Cardiac fibroblast (primary cell): Measurements from ENCODE around the gene ITFG2.
"Not testable (repeated sequence)": the region's sequence is repeated elsewhere in the genome, so short reads cannot be mapped to it uniquely, and the experiment has no call there.

Source experiments
- DNase-seq, 2 donors: peaks; one replicate each; pipeline versions ENCODE4 v3.0.0 to v3.0.0-alpha.2; 2010; ENCODE audit warnings: low read depth in 2 of 2
- H3K4me3 ChIP-seq, 2 donors: replicated peaks in 1 of 2; 1 replicate in 1 of 2; 2 replicates in 1 of 2; pipeline ENCODE4 v1.5.1; 2011; ENCODE audit warnings: low read depth in 2 of 2, low read length in 2 of 2, mild to moderate bottlenecking in 2 of 2, moderate library complexity in 1 of 2
- TF ChIP-seq, protein P1 (sequence below): IDR thresholded peaks from one replicate; pipeline ENCODE4 v1.5.1; 2011; ENCODE audit warnings: low read depth, mild to moderate bottlenecking, low read length, inconsistent platforms

ITFG2 gene

DNA sequence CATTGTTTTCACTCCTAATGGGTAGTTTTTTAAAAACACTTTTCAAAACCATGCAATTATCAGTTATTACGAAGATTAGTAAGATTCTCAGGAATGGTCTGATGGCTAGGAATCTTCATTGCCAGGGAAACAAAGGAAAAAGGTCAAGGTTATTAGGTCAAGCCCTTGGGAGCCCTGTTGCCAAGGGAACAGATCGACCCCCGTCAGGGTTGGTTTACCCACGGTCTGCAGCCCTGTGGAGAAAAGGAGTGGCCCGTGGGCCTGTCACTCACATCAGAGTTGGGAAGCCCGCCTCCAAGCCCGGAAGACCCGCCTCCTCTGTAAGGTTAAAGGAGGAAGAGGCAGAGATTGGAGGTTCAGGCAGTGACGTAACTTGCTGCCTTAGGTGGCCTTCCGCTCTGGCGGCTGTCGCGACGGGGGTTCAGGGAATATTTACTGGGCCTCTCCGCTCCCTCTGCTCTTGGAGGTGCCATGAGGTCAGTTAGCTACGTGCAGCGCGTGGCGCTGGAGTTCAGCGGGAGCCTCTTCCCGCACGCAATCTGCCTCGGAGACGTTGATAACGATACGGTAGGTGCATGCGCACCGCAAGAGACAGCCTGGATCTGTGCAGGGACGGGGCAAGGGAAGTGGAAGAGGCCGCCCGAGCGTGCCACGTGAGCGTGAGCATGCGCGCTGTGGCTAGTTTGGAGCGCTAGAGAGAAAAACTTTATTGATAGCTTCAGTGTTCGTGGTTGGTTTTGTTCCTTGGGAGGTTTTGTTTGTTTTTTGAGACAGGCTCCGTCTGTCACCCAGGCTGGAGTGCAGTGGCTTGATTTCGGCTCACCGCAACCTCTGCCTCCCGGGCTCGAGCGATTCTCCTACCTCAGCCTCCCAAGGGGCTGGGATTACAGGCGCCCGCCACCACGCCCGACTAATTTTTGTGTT lies at the start of gene ITFG2:
Gene ITFG2, plus strand, starts transcription at position 379 of the 924 bp plus-strand sequence. Its CDS starts 93 bp downstream, at position 472.
- peak within 1 kb of the TSS; percentile 78 to 91 for H3K4me3 ChIP-seq
- TF ChIP-seq, protein P1, sequence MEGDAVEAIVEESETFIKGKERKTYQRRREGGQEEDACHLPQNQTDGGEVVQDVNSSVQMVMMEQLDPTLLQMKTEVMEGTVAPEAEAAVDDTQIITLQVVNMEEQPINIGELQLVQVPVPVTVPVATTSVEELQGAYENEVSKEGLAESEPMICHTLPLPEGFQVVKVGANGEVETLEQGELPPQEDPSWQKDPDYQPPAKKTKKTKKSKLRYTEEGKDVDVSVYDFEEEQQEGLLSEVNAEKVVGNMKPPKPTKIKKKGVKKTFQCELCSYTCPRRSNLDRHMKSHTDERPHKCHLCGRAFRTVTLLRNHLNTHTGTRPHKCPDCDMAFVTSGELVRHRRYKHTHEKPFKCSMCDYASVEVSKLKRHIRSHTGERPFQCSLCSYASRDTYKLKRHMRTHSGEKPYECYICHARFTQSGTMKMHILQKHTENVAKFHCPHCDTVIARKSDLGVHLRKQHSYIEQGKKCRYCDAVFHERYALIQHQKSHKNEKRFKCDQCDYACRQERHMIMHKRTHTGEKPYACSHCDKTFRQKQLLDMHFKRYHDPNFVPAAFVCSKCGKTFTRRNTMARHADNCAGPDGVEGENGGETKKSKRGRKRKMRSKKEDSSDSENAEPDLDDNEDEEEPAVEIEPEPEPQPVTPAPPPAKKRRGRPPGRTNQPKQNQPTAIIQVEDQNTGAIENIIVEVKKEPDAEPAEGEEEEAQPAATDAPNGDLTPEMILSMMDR: no peak
- DNase-seq: peak; percentile 98 to 99

DNA sequence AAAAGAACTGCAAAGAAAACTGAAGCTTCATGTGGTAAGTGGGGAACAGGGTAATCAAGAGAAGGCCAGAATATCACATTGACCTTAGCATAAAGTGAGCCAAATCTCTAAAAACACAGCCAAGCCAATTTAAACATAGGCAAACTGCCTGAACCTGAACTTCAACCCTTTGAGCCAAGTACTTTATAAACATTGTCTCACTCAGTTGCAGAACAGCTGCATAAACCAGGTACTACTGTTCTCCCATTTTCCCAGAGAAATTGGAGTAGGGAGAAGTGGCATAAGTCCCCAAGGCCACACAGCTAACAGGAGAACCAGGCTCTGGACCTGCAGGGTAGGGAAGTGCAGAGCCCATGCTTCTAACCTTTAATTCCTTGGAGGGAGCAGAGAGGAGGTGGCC lies 48.1 kb upstream of the ITFG2 start:
- no peak for DNase-seq
- H3K4me3 ChIP-seq: no peak overlapping the region
- TF ChIP-seq, protein P1: no peak

DNA sequence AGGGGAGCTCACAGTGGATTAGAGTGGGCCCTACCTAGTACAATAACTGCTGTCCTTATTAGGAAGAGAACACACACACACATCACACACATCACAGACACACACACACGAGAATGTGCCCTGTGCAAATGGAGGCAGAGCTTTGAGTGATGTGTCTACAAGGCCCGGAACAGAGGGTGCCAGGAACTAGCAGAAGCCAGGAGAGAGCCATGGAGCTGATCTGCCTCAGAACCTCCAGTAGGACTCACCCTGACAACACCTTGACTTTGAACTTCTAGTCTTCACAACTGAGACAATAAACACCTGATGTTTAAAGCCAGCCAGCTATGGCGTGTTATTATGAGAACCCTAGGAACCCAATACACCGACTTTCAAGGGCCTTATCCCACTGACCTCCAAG lies 47.4 kb upstream of the ITFG2 start:
- TF ChIP-seq, protein P1: no peak
- H3K4me3 ChIP-seq: no peak overlapping the region
- no peak for DNase-seq

DNA sequence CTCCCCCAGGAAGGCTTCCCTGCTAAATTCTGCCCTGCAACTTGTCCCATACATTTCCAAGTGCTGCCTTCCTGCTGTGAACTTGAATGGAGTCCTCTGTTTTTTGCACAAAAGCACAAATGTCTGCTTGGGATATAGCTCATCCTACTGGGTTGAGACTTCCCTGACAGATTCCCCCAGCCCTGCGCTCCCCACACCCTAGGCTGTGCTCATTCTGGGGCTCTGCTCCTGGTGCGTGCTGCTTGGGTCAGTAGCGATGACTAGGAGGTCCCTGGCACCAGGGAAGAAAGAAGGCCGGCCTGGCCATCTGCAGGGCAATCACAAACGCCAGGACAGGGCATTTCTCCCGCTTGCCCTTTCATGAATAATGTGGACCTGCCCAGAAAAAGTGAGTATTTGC lies 46.9 kb upstream of the ITFG2 start:
- H3K4me3 ChIP-seq: no peak overlapping the region
- TF ChIP-seq, protein P1: no peak
- DNase-seq: no peak

DNA sequence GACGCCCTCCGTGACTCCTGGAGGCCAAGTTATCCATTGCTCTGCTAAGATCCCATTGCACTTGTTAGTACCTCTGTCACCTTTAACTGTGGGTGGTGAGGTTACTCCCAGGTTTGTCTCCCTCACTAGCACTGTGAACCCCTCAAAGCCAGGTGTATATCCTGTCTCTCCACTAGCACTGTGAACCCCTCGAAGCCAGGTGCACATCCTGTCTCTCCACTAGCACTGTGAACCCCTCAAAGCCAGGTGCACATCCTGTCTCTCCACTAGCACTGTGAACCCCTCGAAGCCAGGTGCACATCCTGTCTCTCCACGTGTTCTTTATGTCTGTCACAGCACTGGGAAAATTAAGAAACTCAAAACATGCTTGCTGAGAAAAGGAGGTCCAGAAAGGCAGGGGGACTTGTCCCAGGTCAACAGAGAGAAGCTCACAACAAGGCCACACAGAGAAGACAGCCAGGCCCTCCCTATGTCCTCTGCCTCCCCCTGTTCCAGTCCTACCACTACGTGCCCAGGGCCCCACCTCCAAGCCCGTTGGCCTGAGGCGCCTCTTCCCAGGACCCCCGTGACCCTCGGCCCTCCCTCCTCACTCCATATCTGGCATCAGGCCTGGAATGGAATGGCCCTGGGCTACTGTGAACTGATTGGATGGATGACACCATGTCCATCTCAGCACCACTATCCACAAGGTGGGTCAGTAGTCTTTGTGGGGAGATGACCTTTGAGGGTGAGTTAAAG lies 44.1 kb upstream of the ITFG2 start:
- DNase-seq: no peak
- TF ChIP-seq, protein P1: no peak
- H3K4me3 ChIP-seq: no peak overlapping the region

DNA sequence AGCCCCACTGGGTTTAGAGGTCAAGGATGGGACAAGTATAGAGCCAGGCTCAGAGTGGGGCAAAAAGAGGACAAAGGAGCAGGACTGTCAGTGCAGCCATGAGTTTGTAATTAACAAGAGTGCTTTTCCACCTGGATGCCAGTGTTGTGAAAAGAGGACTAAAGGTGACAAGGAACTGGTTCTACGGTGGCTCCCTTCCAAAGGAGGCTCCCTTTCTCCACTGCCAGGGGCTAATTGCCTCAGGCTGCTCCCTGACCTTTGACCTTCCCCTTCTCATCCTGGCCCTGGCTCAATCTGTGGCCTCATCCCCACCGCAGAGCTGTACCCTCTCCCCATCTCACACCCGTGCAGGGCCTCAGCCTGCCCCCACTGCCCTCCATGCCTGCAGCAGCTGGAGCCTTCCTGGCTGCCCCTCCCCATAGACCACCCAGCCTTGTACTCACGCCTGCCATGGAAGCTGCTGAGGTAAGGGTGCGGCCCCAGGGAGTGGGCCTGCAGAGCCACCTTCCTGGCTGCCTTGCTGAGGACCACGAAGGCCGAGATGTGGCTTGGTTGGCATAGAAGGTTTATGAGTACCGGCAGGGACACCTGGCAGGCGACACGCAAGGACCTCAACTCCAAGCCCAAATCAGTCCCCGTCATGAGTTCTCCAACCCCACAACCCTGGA lies 42.5 kb upstream of the ITFG2 start:
- H3K4me3 ChIP-seq: no peak overlapping the region
- TF ChIP-seq, protein P1: no peak
- DNase-seq: no peak

DNA sequence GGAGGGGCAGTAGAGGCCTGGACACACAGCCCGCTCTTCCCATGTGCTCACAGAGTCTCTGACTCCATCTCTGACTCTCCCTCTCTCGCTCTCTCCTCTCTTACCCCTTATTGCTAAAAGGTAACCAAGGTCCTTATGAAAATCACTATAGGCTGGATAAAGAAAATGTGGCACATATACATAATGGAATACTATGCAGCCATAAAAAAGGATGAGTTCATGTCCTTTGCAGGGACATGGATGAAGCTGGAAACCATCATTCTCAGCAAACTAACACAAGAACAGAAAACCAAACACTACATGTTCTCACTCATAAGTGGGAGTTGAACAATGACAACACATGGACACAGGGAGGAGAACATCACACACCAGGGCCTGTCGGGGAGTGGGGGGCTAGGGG lies 41.9 kb upstream of the ITFG2 start:
- DNase-seq, H3K4me3 ChIP-seq: not testable (repeated sequence)
